GM10266 (cell line): Measurements from ENCODE around the gene ZNF101.

Source experiments
- DNase-seq: peaks from one replicate; pipeline ENCODE4 v3.0.0; 2012; ENCODE audit errors: extremely low spot score
- TF ChIP-seq, protein P1 (sequence below): IDR thresholded peaks from 2 replicates; pipeline ENCODE4 v1.5.1; 2012; ENCODE audit warnings: mild to moderate bottlenecking, low read depth; ENCODE audit not compliant: control insufficient read depth, insufficient read depth; ENCODE audit errors: missing control alignments

Gene ZNF101

GRCh38 chr19:19656451-19657396 lies 11.9 kb upstream of the ZNF101 start:
- TF ChIP-seq, protein P1, sequence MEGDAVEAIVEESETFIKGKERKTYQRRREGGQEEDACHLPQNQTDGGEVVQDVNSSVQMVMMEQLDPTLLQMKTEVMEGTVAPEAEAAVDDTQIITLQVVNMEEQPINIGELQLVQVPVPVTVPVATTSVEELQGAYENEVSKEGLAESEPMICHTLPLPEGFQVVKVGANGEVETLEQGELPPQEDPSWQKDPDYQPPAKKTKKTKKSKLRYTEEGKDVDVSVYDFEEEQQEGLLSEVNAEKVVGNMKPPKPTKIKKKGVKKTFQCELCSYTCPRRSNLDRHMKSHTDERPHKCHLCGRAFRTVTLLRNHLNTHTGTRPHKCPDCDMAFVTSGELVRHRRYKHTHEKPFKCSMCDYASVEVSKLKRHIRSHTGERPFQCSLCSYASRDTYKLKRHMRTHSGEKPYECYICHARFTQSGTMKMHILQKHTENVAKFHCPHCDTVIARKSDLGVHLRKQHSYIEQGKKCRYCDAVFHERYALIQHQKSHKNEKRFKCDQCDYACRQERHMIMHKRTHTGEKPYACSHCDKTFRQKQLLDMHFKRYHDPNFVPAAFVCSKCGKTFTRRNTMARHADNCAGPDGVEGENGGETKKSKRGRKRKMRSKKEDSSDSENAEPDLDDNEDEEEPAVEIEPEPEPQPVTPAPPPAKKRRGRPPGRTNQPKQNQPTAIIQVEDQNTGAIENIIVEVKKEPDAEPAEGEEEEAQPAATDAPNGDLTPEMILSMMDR, result no peak
- DNase-seq, result no peak

GRCh38 chr19:19657397-19657783 lies 11.2 kb upstream of the ZNF101 start:
- no peak for DNase-seq
- TF ChIP-seq, protein P1, result no peak

DNA sequence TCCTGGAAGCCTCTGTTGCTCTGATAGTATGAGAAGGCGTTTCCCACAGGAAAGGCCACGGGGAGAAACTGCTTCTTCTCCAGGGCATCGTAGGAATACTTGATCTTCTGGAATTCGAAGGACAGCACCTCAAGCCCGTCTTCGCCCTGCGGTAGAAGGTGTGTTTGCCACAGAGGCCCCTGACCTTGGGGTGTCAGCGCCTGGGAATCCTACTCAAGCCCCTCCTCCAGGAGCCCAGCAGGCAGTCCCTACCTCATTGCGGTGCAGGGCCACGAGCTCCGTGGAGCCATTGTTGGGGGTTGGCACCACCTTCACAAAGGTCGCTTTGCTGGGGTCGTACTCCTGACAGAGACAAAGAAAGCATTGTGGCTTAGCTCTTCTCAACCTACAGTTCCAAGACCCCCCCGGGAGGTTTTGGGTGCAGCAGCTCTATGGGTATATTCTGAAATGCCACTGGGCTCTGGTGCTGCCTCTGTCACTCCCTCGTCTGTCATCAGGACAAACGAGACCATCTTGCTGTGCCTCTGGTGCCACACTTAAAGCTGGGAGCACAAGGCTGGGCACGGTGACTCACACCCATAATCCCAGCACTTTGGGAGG lies 8.9 kb upstream of the ZNF101 start:
- TF ChIP-seq, protein P1, result no peak
- DNase-seq, result no peak

- TF ChIP-seq, protein P1, result no peak
- no peak for DNase-seq
These were observed 7.4 kb upstream of the ZNF101 start for GRCh38 chr19:19661141-19661674.

GRCh38 chr19:19661675-19662251 lies 6.9 kb upstream of the ZNF101 start:
- peak; percentile 79 for DNase-seq
- TF ChIP-seq, protein P1, result no peak

DNA sequence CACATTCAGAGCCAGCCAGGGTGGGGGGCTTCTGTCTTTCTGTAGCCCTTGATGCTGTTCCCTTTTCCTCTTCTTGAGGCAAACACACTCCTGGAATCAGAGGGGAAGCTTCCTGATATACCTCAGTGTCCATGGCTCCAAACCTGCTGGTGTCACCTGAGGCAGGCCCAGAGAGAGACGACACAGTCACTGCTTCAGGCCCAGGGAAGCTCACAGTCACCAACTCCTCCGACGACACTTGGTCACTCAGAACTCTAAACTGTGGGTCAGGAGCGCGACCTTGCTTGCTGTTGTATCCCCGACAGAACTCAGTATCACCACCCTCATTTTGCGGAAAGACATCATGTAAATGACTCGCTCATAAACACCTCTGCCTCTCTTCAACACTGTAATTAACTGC lies 6.3 kb upstream of the ZNF101 start:
- DNase-seq, result no peak
- TF ChIP-seq, protein P1, result no peak

DNA sequence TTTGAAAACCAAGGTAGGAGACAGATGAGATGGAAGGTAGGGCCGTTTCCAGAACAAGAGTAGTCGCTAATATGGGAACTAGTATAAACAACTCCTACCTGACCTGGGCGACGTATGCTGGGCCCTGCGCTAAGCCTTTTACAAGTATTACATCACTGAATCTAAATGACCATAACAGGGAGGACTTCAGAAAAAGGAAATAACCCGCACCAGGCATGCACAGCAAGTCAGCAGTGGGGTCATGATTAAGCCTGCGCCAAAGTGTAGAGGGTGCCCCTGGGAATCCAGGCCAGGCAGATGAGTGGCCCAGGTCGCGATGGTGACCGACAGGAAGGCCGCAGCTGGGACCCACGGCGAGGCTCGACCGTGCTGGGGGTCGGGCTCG lies 5.8 kb upstream of the ZNF101 start:
- TF ChIP-seq, protein P1, result no peak
- no peak for DNase-seq
